DLD1 (cell line): ENCODE data around the gene IRF6.

Experiments
- in situ Hi-C: cut with HindIII; loops from 2 replicates; pipeline ENCODE4 v1.10.0; 2017; ENCODE audit warnings: low sequenced_read_pairs

Gene IRF6

DNA sequence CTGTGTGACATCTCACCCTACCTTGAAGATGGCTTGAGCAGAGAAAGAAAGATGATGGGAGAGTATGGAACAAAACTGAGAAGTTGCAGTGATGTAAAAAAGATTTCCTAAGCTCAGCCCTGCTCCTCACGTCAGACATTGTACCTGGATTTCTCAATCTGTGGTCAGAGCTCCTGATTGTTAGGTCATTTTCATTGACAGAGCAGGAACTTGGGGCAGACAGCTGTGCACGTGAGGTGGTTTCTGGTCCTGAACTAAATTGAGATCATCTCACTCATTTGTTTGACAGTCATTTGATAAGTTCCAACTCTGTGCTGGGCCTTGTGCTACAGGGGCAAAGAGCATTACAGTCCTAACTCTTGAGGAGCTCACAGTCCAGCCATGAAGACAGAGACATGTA is 39.9 kb downstream of the IRF6 start:
- in situ Hi-C loops, result no loop called here

DNA sequence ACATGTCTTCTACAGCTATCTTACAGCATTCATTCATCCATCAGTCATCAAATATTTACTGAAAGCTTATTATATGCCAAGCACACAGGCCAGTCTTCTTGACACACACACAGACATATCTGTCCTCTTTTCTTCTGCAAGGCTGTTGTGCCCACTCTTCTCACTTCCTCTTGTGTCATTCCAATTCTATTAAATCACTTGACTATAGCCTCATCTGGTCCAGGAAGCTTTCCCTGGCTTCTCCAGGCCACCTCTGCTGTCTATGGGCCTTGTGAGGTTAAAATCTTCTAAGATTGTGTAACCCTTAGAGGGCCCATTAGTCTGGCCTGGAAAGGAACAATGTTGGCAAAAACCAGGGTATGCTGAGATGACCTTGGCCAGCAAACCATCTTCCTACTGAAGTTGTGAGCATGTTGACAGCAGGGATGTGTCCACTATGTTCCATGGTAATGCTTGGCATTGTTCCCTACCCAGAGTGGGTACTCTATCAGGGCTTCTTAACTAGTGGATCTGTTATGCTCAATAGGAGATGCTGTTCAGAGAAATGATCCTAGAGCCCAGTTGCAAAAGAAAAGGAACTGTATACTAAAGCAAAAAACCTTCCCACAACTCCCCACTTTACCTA is 44.8 kb downstream of the IRF6 start:
- in situ Hi-C loops, result no loop called here

DNA sequence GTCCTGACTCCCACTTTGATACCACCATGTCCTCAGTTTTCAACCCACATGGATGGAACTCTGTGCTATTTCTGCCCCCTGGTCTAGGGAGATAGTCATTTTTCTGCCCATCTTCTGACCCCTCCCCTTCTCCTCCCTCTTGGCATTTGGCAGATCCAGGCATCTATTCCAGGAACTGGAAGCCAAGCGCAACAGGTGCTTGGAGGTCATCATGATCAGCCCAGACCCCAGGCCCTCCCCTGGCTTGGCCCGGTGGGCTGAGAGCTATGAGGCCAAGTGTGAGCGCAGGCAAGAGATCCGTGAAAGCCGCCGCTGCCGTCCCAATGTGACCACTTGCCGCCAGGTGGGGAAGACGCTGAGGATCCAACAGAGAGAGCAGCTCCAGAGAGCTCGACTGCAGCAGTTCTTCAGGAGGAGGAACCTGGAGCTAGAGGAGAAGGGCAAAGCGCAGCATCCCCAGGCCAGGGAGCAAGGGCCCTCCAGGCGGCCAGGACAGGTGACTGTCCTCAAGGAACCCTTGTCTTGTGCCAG is 46.0 kb downstream of the IRF6 start:
- in situ Hi-C loops, result no loop called here

DNA sequence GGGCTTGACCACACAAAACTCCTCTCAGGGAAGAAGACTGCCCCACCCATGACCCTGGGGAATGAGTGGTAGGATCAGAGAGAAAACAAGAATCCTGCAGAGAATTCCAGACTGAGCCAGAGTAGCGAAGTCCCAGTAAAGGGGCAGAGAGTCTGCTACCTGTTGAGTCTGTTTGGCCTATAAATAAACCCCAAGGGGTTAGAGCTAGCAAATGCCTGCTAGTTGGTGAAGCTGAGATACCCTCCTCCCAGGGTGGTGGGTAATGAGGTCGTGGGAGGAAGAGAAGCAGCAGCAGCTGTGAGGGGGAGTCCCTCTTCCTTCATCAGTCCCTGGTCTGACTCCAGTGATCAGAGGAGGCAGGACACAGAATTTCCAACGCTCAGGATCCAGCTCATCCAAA is 47.5 kb downstream of the IRF6 start:
- in situ Hi-C loops, result no loop called here

DNA sequence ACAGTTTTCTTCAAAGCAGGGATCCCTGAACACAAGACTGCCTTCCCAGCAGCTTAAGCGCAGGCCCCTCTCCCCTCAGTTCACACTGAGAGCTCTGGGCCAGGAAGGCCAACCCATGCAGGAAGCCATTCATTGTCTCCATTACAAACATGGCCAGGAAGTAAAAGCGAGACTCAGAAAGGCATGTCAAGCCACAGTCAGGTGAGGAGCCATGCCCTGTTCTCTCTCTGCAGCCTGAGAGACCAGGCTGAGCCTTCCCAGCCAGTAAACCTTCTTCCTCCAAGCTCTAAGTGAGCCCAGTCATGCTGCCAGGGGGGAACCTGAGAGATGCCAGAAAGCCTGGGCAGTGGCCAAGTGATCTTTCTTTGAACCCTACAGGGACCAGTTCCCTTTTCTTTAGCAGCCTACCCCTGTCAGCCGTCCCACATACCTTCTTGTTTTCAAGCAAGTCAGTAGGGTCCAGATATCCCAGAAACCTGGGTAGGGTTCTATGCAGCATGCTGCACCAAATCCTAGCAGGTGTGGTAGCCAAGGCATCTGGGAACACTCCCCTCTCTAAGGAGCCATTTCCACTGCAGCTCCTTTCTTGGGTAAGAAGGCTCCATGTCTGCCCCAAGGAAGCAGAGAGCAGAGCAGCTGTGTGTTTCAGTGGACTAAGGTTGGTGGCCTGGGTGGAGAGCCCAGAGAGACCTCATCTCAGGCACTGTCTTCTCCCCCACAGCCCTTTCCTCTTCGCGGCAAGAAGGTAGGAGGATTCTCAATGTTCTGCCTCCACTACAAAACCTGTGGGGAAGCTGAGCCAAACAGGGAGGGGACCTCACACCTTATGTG is 49.1 kb downstream of the IRF6 start:
- in situ Hi-C loops, result no loop called here

DNA sequence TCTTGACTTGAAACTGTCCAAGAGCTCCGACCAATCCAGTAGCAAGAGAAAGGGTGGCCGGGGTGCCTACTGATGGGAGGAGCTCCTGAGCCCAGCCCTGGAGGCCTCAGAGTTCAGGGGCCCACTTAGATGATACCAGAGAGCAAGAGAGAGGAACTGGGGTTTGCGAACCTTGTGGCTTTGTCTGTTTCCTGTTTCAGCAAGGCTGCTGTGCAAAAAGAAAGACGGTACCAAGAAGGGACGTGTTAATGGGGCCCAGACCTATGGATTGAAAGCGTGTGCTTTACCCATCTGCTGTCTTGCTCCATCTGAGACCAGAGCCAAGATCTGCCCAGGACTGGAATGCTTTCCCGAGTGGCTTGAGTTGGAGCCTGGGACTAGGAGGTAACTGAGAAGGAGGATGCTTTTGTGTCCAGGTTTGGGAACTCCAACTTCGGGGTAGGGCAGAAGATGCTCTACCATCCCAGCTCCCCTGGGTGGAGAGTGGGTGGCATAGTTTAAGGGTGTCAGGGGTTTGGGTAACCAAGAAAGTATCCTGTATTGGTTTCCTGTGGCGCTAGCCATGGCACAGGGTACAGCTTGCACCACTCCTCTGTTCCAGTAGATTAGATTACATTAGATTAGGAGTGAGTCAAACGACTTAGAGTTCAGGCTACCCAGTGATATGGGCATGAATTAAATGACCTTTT is 49.9 kb downstream of the IRF6 start, which contains the start of gene TRAF3IP3:
TSS of gene TRAF3IP3 (plus strand) at position 128 of the 689 bp plus-strand sequence. CDS start 3,987 bp downstream, outside the sequence.
- in situ Hi-C loops, result no loop called here

DNA sequence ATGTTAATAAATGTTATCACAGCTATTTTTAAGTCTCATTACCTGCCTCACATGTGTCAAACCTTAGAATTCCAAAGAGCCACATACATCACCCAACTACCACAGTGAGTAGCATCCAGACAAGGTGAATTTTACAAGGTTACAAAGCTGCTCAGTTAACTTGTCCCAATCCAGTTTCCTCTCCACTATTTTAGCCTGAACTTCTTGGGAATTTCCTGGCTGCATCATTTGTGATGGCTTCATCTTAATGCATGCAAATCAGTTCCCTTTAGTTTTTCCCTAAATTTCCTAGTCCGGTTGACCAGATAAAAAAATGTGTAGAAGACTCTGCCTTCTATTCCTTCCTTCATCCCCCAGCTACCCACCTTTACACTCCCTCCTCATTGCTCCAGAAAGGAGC is 50.7 kb downstream of the IRF6 start:
- in situ Hi-C loops, result no loop called here

DNA sequence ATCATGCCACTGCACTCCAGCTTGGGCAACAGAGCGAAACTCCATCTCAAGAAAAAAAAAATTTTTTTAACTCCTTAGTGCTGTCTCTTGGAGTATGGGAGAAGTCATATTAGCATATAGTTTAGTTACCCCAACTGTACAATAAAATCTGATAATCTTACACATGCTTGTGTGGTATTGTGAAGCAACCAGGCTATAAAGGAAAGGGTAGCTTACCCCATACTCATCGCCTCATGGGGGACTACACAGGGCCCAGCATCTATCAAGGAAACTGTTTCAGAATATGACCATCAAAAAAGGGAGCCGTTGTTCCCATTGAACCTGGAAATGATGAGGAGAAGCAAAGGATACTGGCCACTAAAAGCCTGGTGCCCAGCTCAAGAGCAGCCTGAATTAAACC is 53.1 kb downstream of the IRF6 start:
- in situ Hi-C loops, result no loop called here

DNA sequence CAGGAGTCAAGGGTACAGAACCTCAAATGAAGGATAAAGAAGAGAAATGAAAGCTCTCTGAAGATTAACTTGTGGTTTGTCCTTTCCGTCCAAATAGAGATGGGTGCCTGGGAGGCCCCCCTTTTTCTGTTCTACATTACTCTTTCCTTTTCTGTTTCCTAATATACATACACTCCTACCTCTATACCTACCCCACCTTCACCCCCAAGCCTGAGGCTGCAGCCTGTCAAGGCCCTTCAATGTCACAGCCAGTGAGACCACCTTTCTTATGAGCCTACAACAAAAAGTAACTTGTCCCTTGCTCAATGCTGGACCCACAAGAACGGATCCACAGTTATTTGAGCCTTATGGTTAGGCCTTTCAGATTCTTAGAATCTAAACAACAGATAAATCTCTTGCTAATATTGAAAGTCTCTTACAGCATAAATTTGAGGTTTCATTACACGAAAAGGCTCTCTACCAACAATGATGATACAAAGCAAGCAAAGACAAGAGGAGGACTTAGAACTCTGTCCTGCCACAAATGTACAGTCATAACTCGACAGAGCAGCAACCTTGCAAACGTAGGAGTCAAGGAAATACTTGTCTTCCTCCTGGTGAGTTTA is 54.2 kb downstream of the IRF6 start:
- in situ Hi-C loops, result no loop called here

DNA sequence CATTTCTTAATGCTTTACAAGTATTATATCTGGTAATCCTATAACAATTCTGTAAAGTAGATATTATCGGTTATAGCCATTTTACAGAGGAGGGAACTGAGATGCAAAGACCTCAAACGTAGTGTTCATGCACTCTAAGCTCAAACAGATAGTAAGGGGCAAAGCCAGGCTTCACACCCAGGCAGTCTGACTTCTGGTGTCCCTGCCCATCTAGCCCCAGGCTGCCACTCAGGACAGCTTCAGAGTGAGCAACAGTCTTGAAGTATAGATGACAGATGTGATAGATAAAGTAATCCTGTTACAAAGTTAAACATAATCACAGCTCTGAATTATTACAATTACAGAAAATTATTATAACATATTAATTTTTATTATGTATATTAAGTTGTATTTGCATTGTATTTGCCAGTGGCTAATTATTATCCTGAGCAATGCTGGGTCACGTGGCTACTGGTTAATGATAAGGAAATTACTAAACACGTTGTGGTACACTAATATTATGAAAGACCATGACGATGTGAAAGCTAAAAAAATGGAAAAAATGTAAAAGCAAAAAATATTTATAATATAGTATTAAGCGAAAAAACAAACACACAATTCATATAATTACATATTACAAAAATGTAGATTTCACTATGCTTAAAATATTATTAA is 56.1 kb downstream of the IRF6 start:
- in situ Hi-C loops, result no loop called here

DNA sequence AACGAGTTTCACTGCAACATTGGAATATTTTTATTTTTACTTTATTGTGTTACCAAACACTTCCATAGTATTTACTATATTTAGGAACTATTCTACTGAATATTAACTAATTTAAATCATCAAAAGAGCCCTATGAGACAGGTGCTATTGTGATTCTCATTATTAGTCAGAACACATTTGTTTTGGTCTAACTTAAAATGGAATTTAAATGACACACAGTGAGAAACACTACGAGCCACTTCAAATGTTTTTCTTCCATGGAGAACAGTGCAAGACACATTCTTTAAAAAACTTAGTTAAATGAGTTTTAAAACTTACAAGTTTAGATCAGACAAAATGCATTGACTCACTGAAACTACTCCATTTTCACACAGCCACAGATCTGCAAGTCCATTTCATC is 56.7 kb downstream of the IRF6 start:
- in situ Hi-C loops, result no loop called here

DNA sequence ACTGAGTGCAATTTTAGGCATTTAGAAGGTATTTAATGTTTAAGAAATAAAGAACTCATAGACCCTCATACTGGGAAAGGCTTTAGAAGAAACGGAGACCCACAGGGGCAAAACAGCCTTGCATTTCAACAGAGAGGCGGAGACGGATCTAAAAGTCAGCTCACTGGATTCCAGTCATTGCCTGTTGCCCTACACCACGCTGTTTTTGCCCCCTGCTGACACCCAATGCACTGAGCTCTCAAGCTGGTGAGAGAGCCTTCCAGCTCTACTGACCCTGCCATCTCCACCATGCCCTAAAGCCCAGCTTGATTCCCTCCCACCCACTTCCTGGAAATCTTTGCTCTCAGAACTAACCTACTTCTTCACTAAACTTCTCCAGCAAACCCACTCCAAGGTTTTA is 57.3 kb downstream of the IRF6 start:
- in situ Hi-C loops, result no loop called here

DNA sequence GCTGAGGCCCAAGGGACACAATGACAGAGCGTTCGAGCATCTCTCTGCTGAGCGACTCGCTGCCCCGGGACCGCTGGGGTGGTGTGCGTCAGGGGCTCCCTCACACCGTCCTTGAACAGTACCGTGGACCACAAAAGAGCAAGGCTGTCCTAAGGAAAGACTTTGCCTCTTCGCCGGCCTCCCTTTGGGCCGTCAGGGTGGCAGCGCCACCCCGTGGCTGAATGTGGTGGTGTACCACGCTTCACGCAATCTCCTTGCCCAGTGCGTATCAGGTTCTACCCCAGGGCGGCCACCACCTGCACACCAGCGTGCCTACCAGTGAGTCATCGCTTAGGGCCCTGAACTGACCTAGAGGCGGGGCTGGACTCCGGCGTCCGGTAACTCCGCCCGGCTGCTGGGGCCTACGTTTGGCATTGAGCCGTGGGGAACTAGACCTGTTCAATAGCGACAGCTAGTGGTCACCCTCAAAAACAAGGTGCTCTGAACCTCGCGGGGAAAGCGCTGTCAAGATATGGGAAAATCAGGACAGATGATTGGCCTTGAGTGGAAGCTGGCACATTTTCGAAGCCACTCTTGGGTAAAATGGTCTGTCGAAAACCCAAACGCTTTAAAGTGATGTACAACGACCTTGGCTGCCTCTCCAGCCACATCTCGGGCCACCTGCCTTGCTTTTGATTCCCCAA is 58.2 kb downstream of the IRF6 start:
- in situ Hi-C loops, result no loop called here

DNA sequence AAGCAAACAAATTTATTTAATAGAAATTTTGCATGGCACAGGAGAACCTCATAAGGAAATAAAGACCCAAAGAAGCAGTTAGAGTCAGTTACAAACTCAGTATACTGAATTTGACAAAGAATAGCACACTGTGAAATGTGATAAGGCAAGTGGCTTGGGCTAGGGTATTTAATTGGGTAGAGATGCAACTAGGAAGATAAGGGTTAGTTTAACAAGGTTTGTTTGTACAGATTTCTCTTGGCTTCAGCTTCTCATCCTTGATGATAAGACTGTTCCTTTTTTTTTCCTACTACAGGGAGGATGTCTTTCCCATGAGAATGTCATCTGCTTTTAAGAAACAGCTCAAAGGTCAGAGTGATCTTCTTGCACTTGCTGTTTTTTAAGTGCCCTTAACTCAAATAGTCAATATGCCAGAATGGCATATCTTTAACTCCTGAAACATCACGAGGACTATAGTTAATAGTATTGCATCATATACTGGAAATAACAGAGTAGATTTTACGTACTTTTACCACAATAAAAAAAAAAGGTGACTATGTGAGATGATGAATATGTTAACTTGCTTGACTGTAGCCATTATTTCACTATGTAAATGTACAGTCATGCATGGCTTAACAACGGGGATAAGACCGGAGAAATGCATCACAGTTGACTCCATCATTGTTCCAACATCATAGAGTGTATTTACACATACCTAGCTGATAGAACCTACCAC is 59.3 kb downstream of the IRF6 start:
- in situ Hi-C loops, result no loop called here

DNA sequence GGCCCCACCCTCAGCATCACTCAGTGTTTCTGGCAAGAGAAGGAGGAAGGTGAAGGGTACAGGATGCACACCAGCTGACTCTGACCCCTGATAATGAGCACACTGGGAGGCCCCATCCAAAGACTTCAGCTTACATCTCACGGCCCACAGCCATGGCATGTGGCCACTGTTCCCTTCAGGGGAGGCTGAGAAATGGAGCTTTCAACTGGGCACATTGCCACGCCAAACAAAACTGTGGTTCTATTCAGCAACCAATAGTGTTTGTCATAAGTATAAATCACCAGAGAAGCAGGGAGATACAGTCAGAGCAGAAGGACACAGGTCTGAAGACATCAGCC is 62.8 kb downstream of the IRF6 start:
- in situ Hi-C loops, result no loop called here

DNA sequence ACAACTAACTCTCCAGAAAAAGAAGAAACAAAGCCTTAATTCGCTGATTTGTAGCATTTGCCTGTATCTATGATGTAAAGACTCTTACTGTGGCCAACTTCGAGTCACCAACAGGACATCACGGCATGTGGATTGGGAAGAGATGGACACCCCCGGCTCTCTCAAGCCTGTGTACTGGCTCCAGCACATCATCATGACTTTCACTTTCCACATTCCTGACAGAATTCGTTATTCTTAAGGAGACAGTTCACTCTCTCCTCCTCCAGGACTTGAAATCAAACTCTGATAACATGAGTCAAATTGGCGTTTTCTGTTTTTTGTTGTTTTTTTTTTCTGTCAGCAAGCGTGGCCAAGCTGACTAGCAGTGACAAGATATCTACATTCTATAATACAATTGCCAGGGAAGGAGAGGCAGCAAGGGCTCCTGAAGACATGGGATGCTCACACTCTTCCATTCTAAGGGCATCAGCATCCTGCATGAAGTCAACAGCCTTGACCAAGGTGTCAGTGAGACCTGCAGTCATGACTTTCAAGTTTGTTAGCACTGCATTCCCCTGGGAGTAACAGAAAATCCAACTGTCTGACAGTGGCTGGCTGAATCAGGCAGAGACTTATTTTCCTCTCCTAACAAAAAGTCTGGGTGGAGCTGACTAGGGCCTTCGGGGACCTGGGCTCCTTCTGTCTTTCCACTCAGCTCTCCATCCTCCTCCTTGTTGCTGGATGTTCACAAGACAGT is 63.4 kb downstream of the IRF6 start:
- in situ Hi-C loops, result no loop called here

DNA sequence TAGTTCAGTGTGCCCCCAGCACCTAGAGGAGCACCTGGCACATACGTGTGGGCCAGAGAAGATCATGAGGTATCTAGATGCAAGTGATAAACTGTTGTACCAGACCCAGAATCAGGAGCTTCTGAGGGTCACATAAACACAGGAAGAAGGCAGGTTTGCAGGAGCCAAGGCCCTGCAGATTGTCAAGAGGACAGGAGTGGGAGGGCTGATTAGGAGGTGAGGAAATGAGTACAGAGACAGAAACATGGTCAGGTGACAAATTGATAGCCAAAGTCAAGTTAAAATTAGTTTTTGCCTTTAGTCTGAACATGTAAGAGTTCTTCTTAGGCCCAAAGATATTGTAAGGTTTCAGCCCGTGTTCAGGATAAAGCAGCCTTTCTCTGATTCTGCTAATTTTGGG is 64.1 kb downstream of the IRF6 start:
- in situ Hi-C loops, result no loop called here

DNA sequence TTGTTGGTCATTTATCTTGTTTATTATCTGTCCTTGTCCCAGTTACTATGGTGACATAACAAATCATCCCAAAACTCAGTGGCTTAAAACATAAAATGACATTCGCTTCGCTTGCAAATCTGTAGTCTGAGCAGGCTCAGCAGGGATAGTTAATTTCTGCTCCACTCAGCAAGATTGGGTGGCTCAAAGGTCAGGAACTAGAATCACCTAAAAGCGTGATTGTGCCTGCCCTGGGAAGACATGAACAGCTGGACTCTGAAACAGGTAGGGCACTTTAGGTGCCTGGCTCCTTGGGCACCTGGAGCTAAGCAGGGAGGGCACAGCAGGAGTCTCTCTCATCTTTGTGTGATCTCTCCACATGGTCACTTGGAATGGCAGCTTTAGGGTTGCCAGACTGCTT is 64.7 kb downstream of the IRF6 start:
- in situ Hi-C loops, result no loop called here

DNA sequence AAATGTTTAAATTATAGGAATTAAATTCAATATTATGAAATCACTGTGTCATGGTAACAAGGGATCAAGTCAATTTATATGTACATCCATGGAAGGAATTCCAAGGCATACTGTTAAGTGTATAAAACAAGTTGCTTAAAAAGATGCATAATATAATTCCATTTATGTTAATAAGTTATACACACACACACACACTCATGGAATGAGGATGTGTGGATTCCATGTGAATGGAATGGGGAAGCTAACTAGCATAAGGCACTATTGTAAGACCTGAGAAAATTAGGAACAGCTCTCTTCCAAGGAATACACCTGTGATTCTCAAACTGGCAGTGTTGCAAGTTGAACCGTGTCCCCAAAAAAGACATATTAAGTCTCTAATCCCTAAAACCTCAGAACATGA is 67.7 kb downstream of the IRF6 start:
- in situ Hi-C loops, result no loop called here
